ENCODE data around the gene ATP10A. TPM values are rescaled to one million over a fixed set of nuclear protein-coding genes. Genes with fewer than 3 reads are reported as not detected.

The ATP10A gene
- total RNA-seq, 4 donors from 2014 or later: 1.4 to 10.0 (median 3.6) TPM

- Histone ChIP-seq H3K36me3 (no peaks in the 10 kb centered on the region), H3K27me3 (no peaks in the 10 kb centered on the region), H3K9me3 (no peaks in the 10 kb centered on the region), H3K27ac (peak overlapping the region in 3 of 4 donors; percentile 41 to 49 (median 43)), H3K4me3 (no peak overlapping the region), H3K4me1 (peaks cover 0 to 5% (median 0%) of the 10 kb centered on the region in 4 donors)
- no peak for TF ChIP-seq POLR2A (IDR thresholded peaks at IDR 0.05)
- peak; percentile 44 to 57 (median 52) for TF ChIP-seq POLR2AphosphoS5 (IDR thresholded peaks at IDR 0.05)
- no peak for TF ChIP-seq CTCF (IDR thresholded peaks at IDR 0.05)
- no peak for TF ChIP-seq EP300 (IDR thresholded peaks at IDR 0.05; ENCODE audit: low read depth)
- WGBS, 2 donors (ENCODE audit: low coverage in 1 of 2): 54% methylated on average over 5 of the region's 5 CpGs; no CpG with 5 or more reads in 1 of the 2 donors
- intact Hi-C loops (cut with DNase I; ENCODE audit: low total_unique reads): no loop called here
- in situ Hi-C loops (cut with MboI; ENCODE audit: low pct_ligation_motif_present in 1 of 4, low pct_unique_long_range_greater_than_20kb in 1 of 4, low sequenced_read_pairs in 3 of 4): loop anchor here in 1 of 4 donors (25.0 kb wide), 1 partner anchor 97 kb away; no protein-coding TSS in a partner anchor
- DNase-seq: peak; percentile 27
Measured at GRCh38 chr15:25890529-25890928, 27.4 kb upstream of the ATP10A start.

DNA sequence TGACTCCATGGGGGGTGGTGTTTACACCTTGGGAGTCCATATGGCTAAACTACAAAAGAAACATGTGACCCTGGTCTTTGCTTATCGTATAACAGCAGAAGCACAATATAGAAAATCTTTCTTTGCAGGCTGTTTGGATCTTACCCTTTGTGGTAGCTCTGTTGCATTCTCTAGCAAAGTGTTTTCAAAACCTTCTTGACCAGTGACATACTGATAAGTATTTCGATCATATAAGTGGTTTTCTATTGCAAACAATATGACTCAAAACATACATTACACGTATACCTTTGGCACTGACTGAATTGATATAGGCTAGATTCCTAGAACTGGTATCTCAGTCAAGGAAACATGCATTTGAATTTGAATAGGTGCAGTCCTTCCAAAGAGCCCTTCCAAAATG is 24.7 kb upstream of the ATP10A start:
- Histone ChIP-seq H3K27me3 (no peaks in the 10 kb centered on the region), H3K4me1 (peaks cover 0 to 5% (median 0%) of the 10 kb centered on the region in 4 donors), H3K27ac (no peak overlapping the region), H3K4me3 (no peak overlapping the region), H3K36me3 (no peaks in the 10 kb centered on the region), H3K9me3 (no peaks in the 10 kb centered on the region)
- in situ Hi-C loops (cut with MboI; ENCODE audit: low pct_ligation_motif_present in 1 of 4, low pct_unique_long_range_greater_than_20kb in 1 of 4, low sequenced_read_pairs in 3 of 4) (loop anchor here in 1 of 4 donors (25.0 kb wide), 1 partner anchor 99 kb away; no protein-coding TSS in a partner anchor), intact Hi-C loops (cut with DNase I; ENCODE audit: low total_unique reads) (no loop called here)
- DNase-seq: no peak
- 62 to 79% methylated on average over 3 of the region's 3 CpGs for WGBS, 2 donors (ENCODE audit: low coverage in 1 of 2)
- TF ChIP-seq POLR2A (IDR thresholded peaks at IDR 0.05) (no peak), EP300 (IDR thresholded peaks at IDR 0.05; ENCODE audit: low read depth) (no peak), CTCF (IDR thresholded peaks at IDR 0.05) (no peak), POLR2AphosphoS5 (IDR thresholded peaks at IDR 0.05) (no peak)

- Histone ChIP-seq H3K4me1 (peaks cover 0 to 5% (median 0%) of the 10 kb centered on the region in 4 donors), H3K36me3 (no peaks in the 10 kb centered on the region), H3K4me3 (no peak overlapping the region), H3K9me3 (no peaks in the 10 kb centered on the region), H3K27ac (peak overlapping the region in 1 of 4 donors; percentile 9), H3K27me3 (no peaks in the 10 kb centered on the region)
- intact Hi-C loops (cut with DNase I; ENCODE audit: low total_unique reads) (no loop called here), in situ Hi-C loops (cut with MboI; ENCODE audit: low pct_ligation_motif_present in 1 of 4, low pct_unique_long_range_greater_than_20kb in 1 of 4, low sequenced_read_pairs in 3 of 4) (loop anchor here in 1 of 4 donors (25.0 kb wide), 1 partner anchor 101 kb away; no protein-coding TSS in a partner anchor)
- TF ChIP-seq CTCF (IDR thresholded peaks at IDR 0.05) (no peak), POLR2AphosphoS5 (IDR thresholded peaks at IDR 0.05) (peak in 2 of 3 donors; percentile 8 to 22), EP300 (IDR thresholded peaks at IDR 0.05; ENCODE audit: low read depth) (no peak), POLR2A (IDR thresholded peaks at IDR 0.05) (no peak)
- 69 to 100% methylated on average over 3 to 7 of the region's 7 CpGs for WGBS, 2 donors (ENCODE audit: low coverage in 1 of 2)
- no peak for DNase-seq
Measured at GRCh38 chr15:25886498-25887140, 23.5 kb upstream of the ATP10A start.

GRCh38 chr15:25884370-25884769 is 21.2 kb upstream of the ATP10A start:
- in situ Hi-C loops (cut with MboI; ENCODE audit: low pct_ligation_motif_present in 1 of 4, low pct_unique_long_range_greater_than_20kb in 1 of 4, low sequenced_read_pairs in 3 of 4) (loop anchor here in 1 of 4 donors (25.0 kb wide), 1 partner anchor 103 kb away; no protein-coding TSS in a partner anchor), intact Hi-C loops (cut with DNase I; ENCODE audit: low total_unique reads) (no loop called here)
- no peaks in the 10 kb centered on the region for H3K27me3 ChIP-seq
- no peaks in the 10 kb centered on the region for H3K4me1 ChIP-seq
- H3K9me3 ChIP-seq: no peaks in the 10 kb centered on the region
- WGBS, 2 donors (ENCODE audit: low coverage in 1 of 2): 44 to 62% methylated on average over 2 to 5 of the region's 5 CpGs
- no peak overlapping the region for H3K27ac ChIP-seq
- H3K4me3 ChIP-seq: no peak overlapping the region
- no peaks in the 10 kb centered on the region for H3K36me3 ChIP-seq
- DNase-seq: no peak
- TF ChIP-seq EP300 (IDR thresholded peaks at IDR 0.05; ENCODE audit: low read depth) (no peak), POLR2A (IDR thresholded peaks at IDR 0.05) (no peak), POLR2AphosphoS5 (IDR thresholded peaks at IDR 0.05) (no peak), CTCF (IDR thresholded peaks at IDR 0.05) (no peak)
